ENCODE measurements around the gene SLC2A1.

Gene SLC2A1

GRCh38 chr1:43004587-43005459, 46.2 kb upstream of the SLC2A1 start:
- no peak overlapping the region for H3K4me3 ChIP-seq (replicated peaks; ENCODE audit: insufficient read depth, low read length)
- H3K27ac ChIP-seq (replicated peaks) = no peak overlapping the region
- no peaks in the 10 kb centered on the region for H3K27me3 ChIP-seq (ENCODE audit: insufficient read depth, poor library complexity, severe bottlenecking)
- DNase-seq (ENCODE audit: low read depth in 1 of 2, low spot score in 1 of 2) = no peak
- TF ChIP-seq SPI1 (IDR thresholded peaks at IDR 0.05; ENCODE audit: borderline replicate concordance, low read depth) (no peak), REST (IDR thresholded peaks at IDR 0.05; ENCODE audit: insufficient replicate concordance, low read depth) (no peak), GABPA (IDR thresholded peaks at IDR 0.05; ENCODE audit: low read depth) (no peak), CTCF (IDR thresholded peaks at IDR 0.05; ENCODE audit: insufficient read depth, low read length) (no peak)

- H3K27ac ChIP-seq (replicated peaks) = no peak overlapping the region
- H3K4me3 ChIP-seq (replicated peaks; ENCODE audit: insufficient read depth, low read length) = no peak overlapping the region
- no peaks in the 10 kb centered on the region for H3K27me3 ChIP-seq (ENCODE audit: insufficient read depth, poor library complexity, severe bottlenecking)
- TF ChIP-seq REST (IDR thresholded peaks at IDR 0.05; ENCODE audit: insufficient replicate concordance, low read depth) (no peak), POLR2AphosphoS5 (IDR thresholded peaks at IDR 0.05; ENCODE audit: low read depth) (no peak), SPI1 (IDR thresholded peaks at IDR 0.05; ENCODE audit: borderline replicate concordance, low read depth) (no peak), GABPA (IDR thresholded peaks at IDR 0.05; ENCODE audit: low read depth) (no peak), CTCF (IDR thresholded peaks at IDR 0.05; ENCODE audit: insufficient read depth, low read length) (no peak)
- DNase-seq (ENCODE audit: low read depth in 1 of 2, low spot score in 1 of 2) = no peak
Measured at GRCh38 chr1:43002766-43003165, 44.1 kb upstream of the SLC2A1 start.

- no peaks in the 10 kb centered on the region for H3K27me3 ChIP-seq (ENCODE audit: insufficient read depth, poor library complexity, severe bottlenecking)
- TF ChIP-seq REST (IDR thresholded peaks at IDR 0.05; ENCODE audit: insufficient replicate concordance, low read depth) = no peak
- TF ChIP-seq GABPA (IDR thresholded peaks at IDR 0.05; ENCODE audit: low read depth) = no peak
- no peak for TF ChIP-seq POLR2AphosphoS5 (IDR thresholded peaks at IDR 0.05; ENCODE audit: low read depth)
- TF ChIP-seq SPI1 (IDR thresholded peaks at IDR 0.05; ENCODE audit: borderline replicate concordance, low read depth) = no peak
- TF ChIP-seq CTCF (IDR thresholded peaks at IDR 0.05; ENCODE audit: insufficient read depth, low read length) = no peak
- H3K4me3 ChIP-seq (replicated peaks; ENCODE audit: insufficient read depth, low read length) = no peak overlapping the region
- H3K27ac ChIP-seq (replicated peaks) = no peak overlapping the region
- DNase-seq (ENCODE audit: low read depth in 1 of 2, low spot score in 1 of 2) = no peak
Measured at GRCh38 chr1:43002116-43002515, 43.4 kb upstream of the SLC2A1 start.

Measured in HL-60 (cell line).